Fibroblast of gingiva (primary cell): ENCODE results near the gene OTUD6A.
A peak's percentile ranks its signal among the peaks of the same experiment; 100 is the strongest.

ENCODE experiments used
- DNase-seq: peaks from one replicate; pipeline ENCODE4 v3.0.0-alpha.2; 2011; ENCODE audit warnings: low read depth

Gene OTUD6A, protein sequence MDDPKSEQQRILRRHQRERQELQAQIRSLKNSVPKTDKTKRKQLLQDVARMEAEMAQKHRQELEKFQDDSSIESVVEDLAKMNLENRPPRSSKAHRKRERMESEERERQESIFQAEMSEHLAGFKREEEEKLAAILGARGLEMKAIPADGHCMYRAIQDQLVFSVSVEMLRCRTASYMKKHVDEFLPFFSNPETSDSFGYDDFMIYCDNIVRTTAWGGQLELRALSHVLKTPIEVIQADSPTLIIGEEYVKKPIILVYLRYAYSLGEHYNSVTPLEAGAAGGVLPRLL

DNA sequence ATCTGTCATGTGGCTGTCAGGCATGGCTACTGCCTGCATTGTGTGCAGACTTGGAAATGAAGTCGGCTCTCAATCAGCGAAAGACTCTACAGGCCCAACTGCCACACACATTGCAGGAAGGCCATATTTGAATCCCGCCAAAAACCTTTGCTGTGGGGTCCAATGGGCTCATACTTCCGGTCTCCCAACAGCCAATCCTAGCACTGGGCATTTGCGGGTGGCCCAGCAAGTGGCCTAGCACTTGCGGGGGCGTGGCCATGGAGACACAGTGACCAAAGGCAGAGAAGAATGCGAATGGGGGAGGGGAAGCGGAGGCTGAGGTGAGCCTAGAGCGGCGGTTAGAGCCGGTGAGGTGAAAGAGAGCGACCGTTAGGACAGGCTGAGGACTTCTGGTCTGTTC is at the start of gene OTUD6A:
Gene OTUD6A, plus strand, starts transcription at position 382 of the 400 bp plus-strand sequence. CDS start 68 bp downstream, outside the sequence.
- DNase-seq: no peak

DNA sequence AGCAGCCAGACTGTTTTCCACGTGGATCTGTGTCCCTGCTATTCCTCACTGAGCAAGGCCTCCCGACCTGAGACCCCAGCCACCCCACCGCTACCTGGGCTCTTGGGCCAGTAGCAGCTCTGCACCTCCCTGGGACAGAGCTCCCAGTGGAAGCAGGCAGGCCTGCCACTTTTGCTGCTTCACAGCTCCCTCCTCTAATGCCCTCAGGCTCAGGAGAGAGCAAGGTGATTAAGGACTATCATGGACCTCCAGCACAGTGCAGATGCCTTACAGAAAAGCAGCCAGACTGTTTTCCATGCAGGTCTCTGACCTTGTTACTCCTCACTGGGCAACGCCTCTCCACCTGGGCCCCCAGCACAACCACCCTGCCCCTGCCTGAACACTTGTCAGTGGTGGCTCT is 49.5 kb upstream of the OTUD6A start:
- no peak for DNase-seq

DNA sequence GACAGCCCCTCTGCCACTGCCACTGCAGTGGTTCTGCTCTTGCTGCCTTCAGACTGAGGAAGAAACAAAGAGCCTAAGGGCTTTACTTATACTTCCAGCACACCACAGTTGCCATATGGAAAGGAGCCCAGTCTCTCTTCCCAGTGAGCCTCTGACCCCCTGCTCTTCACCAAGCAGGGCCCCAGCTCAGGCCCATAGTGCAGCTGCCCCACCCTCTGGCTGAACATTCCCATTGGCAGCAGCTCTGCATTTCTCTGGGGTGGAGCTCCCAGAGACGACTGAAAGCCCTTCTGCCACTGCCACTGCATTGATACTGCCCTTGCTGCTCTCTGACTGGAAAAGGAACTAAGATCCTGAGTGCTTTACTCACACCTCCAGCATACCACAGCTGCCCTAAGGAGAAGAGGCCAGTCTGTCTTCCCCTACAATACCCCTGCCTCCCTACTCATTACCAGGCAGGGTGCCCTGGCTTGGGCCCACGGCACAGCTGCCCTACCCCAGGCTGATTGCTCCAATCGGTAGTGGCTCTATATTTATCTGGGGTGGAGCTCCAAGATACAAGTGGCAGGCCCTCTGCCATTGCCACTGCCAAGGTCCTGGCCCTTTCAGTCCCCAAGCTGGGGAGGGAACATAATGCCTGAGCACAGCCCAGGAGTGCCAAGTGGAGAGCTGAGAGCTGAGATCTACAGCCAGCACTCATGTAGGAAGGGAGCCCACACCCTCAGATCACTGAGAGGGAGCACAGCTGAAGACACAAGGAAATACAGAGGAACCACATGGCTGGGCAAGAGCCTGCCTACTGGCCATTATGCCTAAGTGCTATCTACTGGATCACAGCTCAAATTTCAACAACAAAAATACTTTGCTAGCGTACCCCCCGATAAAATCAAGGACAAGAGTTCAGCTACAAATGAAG is 48.5 kb upstream of the OTUD6A start:
- peak; percentile 1 for DNase-seq

DNA sequence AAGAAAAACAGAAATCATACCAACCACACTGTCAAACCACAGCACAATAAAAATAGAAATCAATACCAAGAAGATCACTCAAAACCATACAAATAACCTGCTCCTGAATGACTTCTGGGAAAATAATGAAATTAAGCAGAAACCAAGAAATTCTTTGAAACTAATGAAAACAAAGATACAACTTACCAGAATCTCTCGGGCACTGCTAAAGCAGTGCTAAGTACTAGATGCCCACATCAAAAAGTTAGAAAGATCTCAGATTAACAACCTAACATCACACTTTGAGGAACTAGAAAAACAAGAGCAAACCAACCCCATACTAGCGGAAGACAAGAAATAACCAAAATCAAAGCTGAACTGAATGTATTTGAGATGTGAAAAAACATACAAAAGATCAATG is 45.7 kb upstream of the OTUD6A start:
- no peak for DNase-seq

DNA sequence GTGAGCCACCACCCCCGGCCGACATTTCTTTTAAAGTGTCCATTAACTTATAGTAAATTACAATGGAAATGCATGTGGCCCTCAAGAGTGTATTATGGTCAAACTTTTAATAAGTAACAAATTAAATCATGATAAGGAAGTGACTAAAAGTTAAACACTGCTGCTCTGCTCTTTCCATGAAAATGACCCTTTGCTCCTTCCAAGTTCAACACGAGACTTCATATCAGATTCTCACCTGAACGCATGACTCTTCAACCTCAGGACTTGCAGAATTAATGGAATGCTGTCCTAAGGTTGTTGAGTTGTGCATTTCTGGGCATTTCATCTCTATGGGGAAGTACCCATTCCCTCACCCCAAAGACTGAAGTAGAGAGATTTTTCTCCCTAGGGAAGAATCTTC is 39.6 kb upstream of the OTUD6A start:
- no peak for DNase-seq

DNA sequence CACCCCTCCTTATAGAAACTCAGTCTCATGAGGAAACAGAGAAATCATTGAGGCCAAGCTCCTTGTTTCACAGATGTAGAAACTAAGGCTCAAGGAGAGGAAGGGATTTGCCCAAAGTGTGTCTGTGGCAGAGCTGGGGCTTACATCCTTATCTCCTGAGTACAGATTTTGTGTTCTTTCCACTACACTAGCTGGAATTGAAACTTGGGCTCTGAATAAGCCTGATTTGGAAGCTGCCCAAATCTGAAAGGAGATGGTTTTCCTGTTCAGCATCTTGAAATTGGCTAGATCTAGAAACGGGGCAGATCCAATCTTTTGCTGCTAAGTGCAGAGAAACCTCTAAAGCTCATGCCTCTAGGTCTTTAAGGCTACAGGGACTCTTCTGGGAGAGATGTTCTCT is 36.8 kb upstream of the OTUD6A start:
- no peak for DNase-seq

DNA sequence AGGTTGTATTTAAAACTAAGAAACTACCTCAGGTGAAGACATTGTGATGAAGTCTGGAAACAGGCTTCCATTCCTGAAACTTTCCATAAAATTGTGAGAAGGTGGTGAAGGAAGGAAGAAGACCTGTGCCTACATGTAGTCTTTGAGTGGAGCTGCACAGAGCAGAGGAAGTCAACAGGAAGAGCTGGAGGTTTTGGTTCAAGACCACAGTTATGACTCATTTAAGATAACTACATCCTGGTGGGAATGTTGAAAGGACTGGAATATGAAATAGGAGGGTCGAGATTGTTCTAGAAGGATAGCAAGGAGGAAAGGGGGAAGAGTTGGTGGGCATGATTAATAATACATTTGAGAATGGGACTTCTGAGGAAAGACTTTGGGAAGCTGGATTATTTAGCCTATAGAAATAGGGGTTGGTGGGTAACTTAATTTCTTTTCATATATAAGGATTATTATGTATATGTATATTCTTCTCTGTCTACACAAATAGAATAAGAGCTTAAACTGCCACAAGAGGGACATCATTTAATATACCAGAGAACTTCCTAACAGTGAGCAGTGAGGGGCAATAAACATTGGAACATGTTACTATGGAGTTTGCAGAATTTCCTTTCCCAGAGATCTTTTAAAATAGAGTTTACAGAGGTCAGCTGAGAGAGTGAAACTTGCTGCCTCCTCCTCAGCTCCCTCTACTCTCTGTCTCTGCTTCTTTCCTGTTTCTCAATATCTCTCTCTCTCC is 36.0 kb upstream of the OTUD6A start:
- no peak for DNase-seq

DNA sequence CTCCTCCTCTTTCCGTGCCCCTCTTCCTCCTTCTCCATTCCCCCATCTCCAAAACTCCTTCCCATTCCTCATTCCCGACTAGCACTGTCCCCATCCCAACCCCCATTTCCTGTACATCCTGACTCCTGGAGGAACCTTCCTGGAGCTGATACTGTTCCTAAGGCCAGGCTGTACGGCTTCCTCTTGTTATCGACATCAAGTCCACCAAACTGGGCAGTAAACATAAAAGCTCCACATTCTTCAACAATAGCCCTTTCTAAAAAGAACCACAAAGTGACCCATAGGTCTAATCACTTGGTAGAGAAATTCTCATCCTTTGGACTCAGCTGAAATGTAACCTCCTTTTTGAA is 35.4 kb upstream of the OTUD6A start:
- no peak for DNase-seq

DNA sequence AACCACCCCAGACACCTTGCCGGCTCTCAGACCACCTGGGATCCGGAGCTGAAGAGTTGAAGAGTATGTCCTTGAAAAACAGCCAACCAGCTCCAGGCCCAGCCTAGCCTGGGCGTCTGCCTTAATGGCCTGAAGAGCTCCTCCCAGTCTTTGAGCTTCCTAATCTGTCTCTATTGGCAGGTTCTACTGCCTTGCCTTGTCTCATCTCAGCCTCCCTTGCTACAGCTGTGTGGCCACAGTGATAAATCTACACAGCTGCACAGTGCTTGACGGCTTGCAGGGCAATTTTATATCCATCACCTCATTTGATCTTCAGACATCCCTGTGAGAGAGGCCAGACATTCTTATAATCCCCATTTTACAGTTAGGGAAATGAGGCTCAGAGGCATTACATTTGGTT is 32.4 kb upstream of the OTUD6A start:
- DNase-seq: no peak

DNA sequence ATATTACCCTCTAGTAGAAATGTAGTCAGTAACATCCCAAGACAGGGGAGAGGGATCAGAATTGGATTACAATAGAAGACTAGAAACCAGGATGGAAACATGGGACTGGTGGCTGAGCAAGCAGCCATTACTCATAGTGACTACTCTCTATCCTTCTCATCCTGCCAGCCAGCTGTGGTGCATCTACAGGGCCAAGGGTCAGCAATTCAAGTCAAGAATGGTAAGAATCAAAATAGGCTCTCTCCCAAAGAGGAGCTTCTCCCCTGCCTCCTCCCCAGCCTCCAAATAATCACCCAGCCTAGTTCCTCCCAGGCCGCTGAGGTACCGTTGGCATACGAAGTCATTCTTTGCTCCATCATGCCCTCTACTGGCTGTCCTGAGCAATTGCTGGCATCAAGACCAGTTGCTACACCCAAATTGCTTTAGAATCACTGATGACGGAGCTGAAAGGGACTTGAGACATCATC is 31.9 kb upstream of the OTUD6A start:
- DNase-seq: peak; percentile 28

DNA sequence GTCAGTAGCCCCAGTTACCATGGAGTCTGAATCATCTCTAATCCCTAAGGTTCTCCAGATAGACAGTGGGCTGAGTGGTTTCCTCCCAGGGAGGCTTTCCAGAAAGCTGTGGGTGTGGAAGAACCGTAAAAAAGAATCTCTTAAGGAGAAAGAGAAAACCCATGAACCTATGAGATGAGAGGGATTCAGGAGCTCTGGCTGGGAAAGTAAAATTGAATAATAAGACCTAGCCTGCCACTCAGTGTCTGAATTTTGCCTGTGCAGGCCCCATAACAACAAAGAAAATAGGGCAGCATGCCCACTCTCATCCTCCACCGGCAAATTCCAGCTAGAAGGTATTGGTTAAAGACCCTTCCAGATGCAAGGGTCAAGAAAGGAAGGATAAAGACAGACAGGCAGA is 29.5 kb upstream of the OTUD6A start:
- no peak for DNase-seq

DNA sequence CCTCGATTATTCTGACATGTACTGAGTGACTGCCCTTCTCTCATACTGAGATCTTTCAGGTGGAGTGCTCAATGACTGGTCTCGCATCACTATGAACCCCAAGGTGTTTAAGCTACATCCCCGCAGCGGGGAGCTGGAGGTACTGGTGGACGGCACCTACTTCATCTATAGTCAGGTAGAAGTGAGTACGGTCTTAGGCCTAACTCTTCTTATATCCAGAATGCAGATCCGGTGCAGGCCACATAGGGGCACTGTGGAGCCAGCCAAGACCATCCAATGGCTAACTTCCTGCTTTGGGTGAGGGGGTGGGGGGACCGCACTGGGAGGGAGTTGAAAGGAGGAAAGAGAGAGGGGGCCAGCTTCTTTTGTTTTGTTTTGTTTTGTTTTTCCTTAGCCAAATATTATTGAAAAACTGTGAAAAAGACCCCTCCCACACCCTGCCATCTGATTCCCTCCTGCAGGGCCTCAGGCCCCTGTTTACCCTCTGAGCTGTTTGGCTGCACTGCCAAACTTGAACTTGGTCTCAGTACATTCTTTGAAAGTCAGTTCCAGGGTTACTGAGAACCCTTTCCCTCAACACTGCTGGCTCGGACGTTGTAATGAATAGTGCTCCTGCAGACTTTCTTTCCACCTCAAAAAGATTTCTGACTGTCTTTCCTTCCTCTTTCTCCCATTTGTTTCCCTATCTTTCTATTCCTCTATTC is 28.8 kb upstream of the OTUD6A start:
- DNase-seq: peak; percentile 2

DNA sequence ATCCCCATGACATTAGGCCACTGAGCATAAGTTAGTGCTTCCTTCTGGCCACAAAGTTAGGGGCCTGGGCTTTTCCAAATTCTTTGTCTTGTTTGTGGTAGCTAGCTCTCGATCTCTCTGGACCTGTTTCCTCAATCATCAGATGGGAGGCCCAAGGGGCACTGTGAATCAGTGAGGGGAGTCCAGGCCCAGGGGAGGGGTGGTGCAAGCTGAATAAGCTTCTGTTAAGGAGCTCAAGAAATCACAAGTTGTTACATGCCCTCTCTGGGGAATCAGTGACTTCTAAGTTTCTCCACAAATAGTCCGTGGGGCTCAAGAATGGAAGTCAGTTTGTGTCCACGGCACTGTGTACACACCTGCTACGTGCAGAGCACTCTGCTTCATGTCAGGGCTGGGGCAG is 27.6 kb upstream of the OTUD6A start:
- no peak for DNase-seq

DNA sequence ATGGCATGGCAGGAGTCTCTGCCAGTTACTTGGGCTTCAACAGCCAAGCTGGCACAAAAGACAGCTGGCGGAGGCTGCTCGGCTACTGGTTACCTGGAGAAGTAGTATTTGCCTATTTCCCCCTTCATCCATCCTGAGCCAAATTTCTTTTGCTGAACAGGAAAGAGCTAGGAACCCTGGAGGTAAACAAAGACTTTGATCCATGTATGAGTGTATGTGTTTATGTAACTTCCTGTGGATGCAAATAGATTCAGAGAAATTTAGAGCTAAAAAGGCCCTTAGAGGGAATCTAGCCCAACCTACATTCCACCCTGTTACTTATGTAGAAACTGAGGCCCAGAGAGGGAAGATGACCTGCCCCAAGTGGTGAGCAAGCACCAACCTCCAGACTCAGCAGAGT is 23.7 kb upstream of the OTUD6A start:
- no peak for DNase-seq

DNA sequence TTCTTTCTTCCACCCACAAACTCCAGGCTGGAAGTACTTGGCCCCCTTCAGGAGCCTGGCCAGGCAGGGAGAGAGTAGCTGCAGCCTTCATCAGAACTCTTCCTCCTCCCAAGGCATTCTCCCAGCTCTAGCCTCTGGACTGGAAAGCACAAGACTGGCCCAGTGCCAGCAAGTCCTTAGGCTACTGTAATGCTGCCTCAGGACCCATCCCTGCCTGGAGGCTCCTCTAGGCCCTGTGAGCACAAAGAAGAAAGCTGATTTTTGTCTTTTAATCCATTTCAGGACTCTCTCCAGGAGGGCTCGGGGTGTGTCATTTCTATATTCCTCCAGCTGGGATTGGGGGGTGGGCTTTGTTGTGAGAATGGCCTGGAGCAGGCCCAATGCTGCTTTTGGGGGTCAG is 23.3 kb upstream of the OTUD6A start:
- no peak for DNase-seq

DNA sequence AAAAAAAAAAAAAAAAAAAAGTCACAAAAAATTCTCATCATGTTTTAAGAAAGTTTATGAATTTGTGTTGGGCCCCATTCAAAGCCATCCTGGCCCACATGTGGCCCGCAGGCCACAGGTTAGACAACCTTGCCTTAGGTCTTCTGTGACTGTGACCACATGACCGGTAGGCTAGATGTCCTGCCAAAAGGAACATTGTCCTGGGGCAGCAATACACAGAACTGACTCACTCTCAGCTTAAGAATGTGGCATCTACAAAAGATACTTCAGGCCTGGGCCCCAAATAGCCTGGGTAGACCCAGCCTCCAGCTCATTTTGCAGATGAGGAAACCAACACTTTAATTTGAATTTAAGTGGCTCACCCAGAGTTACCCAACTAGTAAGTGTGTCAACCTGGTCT is 22.5 kb upstream of the OTUD6A start:
- DNase-seq: peak; percentile 8

DNA sequence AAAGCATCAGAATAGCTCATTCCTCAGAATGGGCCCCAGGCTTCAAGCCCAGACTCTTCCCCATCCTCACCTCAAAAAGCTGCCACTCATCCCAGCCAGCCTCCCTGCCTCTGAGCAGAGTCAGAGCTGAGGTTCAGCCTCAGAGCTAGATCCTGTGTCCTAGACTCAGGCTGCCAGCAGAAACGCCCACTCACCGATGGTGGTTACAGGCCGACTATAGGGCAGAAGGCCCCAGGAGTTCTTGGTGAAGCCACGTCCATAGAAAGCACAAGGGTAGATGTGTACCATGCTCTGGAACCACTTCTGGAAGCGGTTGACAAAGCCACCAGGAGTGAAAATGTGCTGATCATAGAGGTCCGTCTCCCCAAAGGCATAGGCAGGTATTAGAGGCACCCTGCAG is 20.3 kb upstream of the OTUD6A start:
- DNase-seq: no peak

DNA sequence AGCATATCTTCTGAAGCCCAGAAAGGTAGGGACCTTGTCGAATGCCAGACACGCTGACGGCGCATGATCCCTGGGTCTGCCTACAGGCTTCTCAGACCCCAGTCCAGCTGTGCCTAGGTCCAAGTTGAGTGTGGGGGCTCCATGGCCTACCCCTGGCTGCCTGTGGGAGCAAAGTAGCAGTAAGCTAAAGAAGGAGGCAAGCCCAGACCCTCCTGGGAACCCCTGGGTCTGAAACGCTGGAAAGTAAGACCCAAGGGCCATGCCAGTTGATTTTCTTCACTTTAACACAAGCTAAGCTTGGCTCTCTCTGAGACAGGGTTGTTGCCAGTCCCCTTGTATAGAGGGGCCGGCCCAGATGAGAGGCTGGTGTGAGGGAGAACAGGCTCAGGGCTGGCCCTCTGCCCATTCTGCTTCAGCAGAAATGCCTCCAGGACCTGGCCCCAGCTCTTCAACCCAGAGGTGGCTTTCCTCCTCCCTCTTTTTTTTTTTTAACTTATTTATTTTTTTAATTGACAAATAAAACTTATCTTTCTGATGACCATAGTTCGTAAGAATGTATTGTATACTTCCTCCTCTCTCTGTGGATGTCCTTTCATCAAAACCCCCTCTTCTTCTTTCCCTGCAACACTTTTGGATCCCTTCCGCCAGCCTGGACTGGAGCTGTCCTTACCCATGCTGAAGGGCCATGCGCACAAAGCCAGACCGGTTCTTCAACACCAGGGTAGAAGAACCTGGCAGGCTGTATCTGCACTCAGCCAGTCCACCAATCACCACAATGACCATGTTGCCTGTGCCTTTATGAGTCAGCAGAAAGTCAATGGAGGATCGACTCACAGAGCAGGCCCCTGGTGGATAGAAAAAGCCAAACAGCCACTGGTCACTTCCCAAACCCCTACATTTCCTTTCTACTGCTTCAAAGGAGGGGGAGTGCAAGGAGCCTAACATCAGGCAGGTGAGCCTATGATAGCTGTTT is 19.6 kb upstream of the OTUD6A start:
- no peak for DNase-seq

DNA sequence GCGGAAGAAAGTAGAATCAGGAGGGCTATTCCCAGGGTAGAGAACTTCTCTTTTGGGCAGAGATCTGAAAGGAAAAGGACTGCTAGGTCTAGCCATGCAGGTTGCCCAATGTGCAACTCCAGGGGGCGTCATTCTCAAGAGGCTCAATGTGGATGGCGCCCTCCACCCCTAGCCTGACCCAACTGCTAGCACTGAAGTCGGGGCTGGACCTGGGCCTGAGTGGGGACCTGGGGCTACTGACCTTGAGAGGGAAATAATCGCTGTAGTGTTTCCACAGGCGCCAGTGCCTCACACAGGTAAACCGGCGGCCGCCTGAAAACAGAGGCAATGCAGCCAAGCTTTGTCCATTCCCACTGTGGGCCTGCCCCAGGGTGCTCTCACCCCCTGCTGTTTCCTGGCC is 18.6 kb upstream of the OTUD6A start:
- no peak for DNase-seq

DNA sequence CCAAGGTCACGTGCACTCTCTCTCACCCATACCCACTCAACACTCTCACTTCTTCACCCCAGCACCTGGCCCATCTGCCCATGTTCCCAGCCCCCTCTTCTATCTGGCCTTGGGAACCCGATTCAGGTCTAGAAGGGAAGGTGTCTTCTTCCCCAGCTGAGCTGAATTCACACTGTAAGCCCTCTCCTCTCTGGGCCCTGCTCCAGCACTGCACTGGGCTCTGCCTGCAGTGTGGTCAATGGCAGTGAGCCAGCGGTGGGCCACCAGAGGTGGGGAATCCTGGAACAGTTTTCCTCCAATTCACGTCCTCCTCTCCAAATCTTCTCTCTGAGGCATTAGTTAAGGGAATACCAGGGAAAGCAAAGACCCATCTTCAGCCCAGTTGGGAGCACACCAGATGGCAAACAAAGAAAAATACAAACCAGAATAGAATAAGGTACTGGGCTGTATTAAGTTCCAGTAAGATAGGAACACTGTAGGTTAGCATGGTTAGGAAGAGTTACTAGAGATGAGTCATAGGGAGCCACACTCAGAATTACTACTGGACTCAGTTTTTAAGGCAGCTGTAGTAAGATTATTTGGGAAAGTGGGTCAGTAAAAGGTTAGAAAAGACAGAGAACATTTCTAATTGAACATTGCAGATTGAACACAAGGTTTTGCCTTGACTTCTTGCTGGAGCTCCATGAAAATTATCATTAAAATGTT is 17.6 kb upstream of the OTUD6A start:
- no peak for DNase-seq
